Activated CD8-positive, alpha-beta memory T cell treated with anti-CD3 and anti-CD28 coated beads for 24 hours (primary cell): Measurements from ENCODE around the gene FYN.

Experiments
- DNase-seq: peaks from one replicate; pipeline ENCODE4 v3.0.0-alpha.2; 2020

FYN gene

GRCh38 chr6:111674413-111674812 is 198.8 kb downstream of the FYN start:
- no peak for DNase-seq

- DNase-seq = no peak
These were observed 199.3 kb downstream of the FYN start for GRCh38 chr6:111673937-111674336.

GRCh38 chr6:111673532-111673931 is 199.7 kb downstream of the FYN start:
- no peak for DNase-seq

GRCh38 chr6:111672761-111673450 is 200.3 kb downstream of the FYN start:
- no peak for DNase-seq

GRCh38 chr6:111669326-111669725 is 203.9 kb downstream of the FYN start:
- no peak for DNase-seq

GRCh38 chr6:111668410-111668809 is 204.8 kb downstream of the FYN start:
- DNase-seq = no peak

GRCh38 chr6:111667931-111668330 is 205.3 kb downstream of the FYN start:
- DNase-seq = no peak

GRCh38 chr6:111666847-111667246 is 206.4 kb downstream of the FYN start:
- no peak for DNase-seq

GRCh38 chr6:111664565-111665030 is 208.7 kb downstream of the FYN start:
- no peak for DNase-seq

GRCh38 chr6:111663692-111664564 is 209.3 kb downstream of the FYN start:
- DNase-seq = no peak

GRCh38 chr6:111662794-111663593 is 210.3 kb downstream of the FYN start:
- DNase-seq = no peak

GRCh38 chr6:111662072-111662793 is 211.0 kb downstream of the FYN start:
- no peak for DNase-seq

GRCh38 chr6:111661541-111662061 is 211.7 kb downstream of the FYN start:
- no peak for DNase-seq

- DNase-seq = no peak
These were observed 212.7 kb downstream of the FYN start for GRCh38 chr6:111660531-111660930.

- no peak for DNase-seq
These were observed 214.6 kb downstream of the FYN start for GRCh38 chr6:111658462-111659154.

- DNase-seq = no peak
These were observed 216.1 kb downstream of the FYN start for GRCh38 chr6:111657146-111657545.

GRCh38 chr6:111653979-111654378 is 219.3 kb downstream of the FYN start:
- no peak for DNase-seq

- no peak for DNase-seq
These were observed 219.8 kb downstream of the FYN start for GRCh38 chr6:111653434-111653833.

- no peak for DNase-seq
These were observed 221.1 kb downstream of the FYN start for GRCh38 chr6:111652156-111652555.

- DNase-seq = no peak
These were observed 221.8 kb downstream of the FYN start for GRCh38 chr6:111651185-111652034.

GRCh38 chr6:111650049-111650448 is 223.2 kb downstream of the FYN start:
- no peak for DNase-seq
